GM12875 (cell line): ENCODE results near the gene ST6GALNAC3.

Experiments used
- H3K4me3 ChIP-seq: one replicate; pipeline ENCODE4 v1.5.1; 2011; ENCODE audit warnings: low read depth, low read length, control low read depth
- TF ChIP-seq, protein P1 (sequence below): IDR thresholded peaks from 2 replicates; pipeline ENCODE4 v1.5.1; 2011; ENCODE audit warnings: low read depth, mild to moderate bottlenecking, control low read depth, inconsistent platforms, low read length, moderate library complexity, borderline replicate concordance; ENCODE audit not compliant: insufficient read depth

ST6GALNAC3 gene

DNA sequence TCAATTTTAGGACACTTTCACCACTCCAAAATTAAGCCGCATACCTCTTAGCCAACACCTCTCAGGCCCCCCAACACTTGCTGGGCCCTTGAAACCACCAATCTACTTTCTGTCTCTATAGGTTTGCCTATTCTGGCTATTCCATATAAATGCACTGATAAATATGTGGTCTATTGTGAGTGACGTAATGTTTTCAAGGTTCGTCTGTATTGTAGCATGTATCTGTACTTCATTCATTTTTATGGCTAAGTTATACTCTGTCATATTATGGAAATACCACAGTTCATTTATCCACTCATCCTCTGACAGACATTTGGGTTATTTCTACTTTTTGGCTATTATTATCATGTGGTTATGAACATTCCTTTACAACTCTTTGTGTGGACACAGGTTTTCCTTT, 432.8 kb downstream of the ST6GALNAC3 start:
- no peak overlapping the region for H3K4me3 ChIP-seq
- TF ChIP-seq, protein P1, sequence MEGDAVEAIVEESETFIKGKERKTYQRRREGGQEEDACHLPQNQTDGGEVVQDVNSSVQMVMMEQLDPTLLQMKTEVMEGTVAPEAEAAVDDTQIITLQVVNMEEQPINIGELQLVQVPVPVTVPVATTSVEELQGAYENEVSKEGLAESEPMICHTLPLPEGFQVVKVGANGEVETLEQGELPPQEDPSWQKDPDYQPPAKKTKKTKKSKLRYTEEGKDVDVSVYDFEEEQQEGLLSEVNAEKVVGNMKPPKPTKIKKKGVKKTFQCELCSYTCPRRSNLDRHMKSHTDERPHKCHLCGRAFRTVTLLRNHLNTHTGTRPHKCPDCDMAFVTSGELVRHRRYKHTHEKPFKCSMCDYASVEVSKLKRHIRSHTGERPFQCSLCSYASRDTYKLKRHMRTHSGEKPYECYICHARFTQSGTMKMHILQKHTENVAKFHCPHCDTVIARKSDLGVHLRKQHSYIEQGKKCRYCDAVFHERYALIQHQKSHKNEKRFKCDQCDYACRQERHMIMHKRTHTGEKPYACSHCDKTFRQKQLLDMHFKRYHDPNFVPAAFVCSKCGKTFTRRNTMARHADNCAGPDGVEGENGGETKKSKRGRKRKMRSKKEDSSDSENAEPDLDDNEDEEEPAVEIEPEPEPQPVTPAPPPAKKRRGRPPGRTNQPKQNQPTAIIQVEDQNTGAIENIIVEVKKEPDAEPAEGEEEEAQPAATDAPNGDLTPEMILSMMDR = no peak

DNA sequence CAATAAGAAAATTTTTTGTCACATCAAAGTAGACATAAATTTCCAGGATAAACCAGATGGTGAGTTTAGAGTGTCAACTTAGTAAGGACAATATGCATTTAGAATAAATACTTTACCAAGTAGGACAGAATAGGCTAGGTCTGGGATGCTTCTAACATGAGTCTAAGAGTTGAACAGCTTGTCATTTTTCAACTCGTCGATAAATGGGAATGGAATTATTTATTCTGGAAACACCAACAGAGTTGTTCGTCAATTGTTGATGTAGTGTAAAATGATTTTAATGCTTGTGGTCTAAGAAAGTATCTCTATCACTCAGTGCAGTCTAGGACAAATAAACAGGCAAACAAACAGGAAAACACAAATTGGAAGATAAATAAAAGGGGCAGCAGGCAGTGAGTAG, 434.3 kb downstream of the ST6GALNAC3 start:
- H3K4me3 ChIP-seq = no peak overlapping the region
- TF ChIP-seq, protein P1 = no peak

DNA sequence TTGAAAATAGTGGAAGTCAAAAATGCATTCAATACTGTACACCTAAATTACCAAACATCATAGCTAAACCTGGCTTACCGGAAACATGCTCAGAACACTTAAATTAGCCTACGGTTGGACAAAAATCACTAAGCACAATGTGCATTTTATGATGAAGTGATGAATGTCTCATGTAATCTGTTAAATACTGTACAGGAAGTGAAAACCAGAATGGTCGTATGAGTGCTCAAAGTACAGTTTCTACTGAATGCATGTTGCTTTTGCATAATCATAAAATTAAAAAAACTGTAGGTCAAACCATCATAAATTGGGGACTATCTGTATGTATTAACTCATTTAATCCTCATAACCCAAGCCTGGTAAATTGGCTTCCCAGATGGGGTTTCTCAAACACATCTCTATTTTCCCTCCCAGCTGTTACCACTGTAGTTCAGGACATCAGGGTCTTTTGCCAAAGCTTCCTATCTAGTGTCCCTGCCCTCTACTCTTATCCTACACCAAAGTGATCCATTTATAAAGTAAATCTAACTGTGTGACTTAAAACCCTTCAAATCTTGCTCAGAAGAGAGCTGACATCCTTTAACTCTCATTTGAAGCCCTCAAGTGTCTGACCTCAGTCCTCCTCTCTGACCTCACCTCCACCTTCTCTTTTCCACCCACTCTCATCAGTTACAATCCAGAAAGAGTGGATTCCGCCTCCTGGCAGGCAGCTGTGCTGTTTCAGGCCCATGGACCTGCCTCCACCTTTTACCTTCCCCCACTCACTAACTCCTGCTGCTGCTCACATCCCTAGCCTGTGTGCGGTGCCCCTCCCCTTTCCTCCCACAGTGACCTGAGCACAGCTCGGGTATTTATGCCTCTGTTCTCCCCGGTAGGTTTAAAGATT, 436.4 kb downstream of the ST6GALNAC3 start:
- no peak overlapping the region for H3K4me3 ChIP-seq
- TF ChIP-seq, protein P1 = no peak

DNA sequence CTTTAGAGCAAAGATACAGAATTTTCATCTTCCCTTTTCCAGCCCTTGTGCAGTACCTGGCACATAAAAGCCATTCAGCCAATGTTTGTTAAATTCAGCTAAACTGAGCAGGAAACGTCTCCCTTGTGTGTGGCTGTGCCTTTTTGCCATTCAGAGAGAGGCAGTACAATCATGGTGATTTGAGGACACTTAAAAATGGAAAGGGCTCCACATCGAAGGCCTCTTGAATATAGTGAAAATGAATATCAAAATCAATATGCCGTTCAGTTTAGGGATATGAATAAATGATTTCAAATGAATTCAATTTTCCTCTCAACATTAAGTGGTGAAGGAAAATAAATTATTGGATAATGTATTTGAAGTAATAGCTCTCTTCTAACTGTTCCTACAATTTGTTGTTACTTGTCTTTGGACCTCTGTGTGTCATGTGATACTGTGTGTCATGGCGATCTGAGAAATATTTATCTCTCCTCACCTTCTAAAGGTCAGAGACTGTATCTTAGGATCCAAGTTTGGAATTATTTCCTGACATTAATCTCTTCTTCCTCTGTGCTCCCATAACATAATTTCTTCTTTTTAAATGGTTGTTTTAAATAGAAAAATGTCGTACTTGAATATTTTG, 437.1 kb downstream of the ST6GALNAC3 start:
- TF ChIP-seq, protein P1 = no peak
- no peak overlapping the region for H3K4me3 ChIP-seq

DNA sequence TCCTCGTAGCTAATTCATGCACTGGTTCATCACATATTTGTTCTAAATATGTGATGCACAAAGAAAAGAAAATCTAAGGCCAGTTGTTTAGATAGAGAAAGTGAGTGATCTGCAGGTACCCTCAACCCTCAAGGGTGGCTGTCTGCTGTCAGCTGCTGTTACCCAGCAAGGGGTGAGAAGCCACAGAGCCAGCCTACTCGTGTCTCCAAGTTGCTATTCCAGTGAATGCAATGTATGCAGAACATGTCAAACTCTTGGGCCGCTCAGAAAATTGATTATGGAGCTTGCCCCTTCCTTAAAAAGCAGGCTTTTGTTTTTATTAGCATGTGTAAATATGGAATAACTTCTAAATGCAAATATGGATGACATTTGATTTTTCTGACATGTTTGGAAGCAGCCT, 456.4 kb downstream of the ST6GALNAC3 start:
- TF ChIP-seq, protein P1 = no peak
- H3K4me3 ChIP-seq = no peak overlapping the region

DNA sequence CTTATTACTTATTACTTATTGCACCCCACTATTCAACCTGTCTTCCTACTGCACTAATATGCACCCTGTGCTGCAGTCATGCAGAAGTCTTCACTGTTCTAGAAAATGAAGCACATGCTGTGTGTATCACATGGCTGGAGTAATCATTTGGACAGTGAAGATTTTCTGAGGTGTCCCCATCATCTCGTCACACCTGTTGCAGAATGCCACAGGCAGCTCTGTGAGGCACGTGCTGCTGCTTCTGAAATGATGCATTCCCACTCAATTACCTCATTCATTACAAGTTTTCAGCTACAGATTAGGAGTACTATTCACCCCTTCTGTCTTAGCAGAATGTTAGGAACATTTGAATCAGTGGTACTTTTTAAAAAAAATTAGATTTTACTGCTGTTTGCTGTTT, 467.1 kb downstream of the ST6GALNAC3 start:
- TF ChIP-seq, protein P1 = no peak
- H3K4me3 ChIP-seq = no peak overlapping the region

DNA sequence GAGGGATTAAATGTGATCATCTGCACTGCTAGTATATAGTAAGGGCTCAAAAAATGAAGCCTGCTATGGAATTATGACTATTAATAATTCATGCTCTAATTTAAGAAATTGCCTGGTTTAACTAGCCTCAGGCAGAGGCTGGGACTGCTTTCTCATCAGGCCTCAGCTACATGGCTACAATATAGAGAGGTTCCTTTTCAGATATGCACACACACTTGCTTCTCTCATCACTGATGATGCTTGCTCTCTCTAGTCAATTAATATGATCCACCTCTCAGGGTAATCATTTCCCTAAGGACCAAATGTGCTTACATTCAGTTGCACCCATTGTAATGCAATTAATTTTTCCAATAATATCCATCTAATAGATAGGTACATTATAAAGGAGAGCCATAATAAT, 467.8 kb downstream of the ST6GALNAC3 start:
- TF ChIP-seq, protein P1 = no peak
- H3K4me3 ChIP-seq = no peak overlapping the region
